ENCODE measurements around the gene CTNNA3. TPM values are rescaled to one million over a fixed set of nuclear protein-coding genes. Genes with fewer than 3 reads are reported as not detected.

Gene CTNNA3
- total and polyA plus RNA-seq, 2 donors (not counting 3 experiments of a cell fraction or from before 2014, with no cell fraction given), result not detected

DNA sequence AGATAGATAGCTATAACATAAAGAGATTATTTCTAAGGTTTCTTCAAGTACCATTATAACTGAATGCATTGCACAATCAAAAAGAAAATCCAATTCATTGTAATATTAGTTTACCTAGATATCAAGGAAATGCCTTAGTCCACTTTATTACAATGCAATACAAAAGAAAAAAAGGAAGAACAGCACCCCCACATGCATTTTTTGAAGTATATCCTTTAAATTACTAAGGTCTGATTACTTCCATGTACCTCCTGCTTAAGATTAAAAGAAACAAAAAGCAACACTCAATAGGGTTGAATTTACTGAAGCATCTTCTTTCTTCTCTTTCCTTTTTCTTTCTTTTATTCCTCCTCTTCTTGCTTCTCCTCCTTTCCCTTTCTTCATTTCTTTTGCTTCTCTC is 1743.9 kb downstream of the CTNNA3 start:
- no peak overlapping the region for H2AFZ ChIP-seq (ENCODE audit: low read depth, low read length)
- DNase-seq (ENCODE audit: low read depth, low spot score), result no peak
- dilution Hi-C loops (cut with MboI; ENCODE audit: extremely low pct_ligation_motif_present, low sequenced_read_pairs) (no loop called here), intact Hi-C loops (cut with micrococcal nuclease) (no loop called here)
- H3K9ac ChIP-seq (replicated peaks; ENCODE audit: extremely low read depth, insufficient read depth, low read length), result no peak overlapping the region
- TF ChIP-seq, protein P1, sequence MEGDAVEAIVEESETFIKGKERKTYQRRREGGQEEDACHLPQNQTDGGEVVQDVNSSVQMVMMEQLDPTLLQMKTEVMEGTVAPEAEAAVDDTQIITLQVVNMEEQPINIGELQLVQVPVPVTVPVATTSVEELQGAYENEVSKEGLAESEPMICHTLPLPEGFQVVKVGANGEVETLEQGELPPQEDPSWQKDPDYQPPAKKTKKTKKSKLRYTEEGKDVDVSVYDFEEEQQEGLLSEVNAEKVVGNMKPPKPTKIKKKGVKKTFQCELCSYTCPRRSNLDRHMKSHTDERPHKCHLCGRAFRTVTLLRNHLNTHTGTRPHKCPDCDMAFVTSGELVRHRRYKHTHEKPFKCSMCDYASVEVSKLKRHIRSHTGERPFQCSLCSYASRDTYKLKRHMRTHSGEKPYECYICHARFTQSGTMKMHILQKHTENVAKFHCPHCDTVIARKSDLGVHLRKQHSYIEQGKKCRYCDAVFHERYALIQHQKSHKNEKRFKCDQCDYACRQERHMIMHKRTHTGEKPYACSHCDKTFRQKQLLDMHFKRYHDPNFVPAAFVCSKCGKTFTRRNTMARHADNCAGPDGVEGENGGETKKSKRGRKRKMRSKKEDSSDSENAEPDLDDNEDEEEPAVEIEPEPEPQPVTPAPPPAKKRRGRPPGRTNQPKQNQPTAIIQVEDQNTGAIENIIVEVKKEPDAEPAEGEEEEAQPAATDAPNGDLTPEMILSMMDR (IDR thresholded peaks at IDR 0.05; ENCODE audit: extremely low read depth in 1 of 2, insufficient read depth in 1 of 2, low read depth in 1 of 2, low read length in 2 of 2), result no peak
- no peak for TF ChIP-seq FOS (IDR thresholded peaks at IDR 0.05; ENCODE audit: borderline replicate concordance, insufficient read depth, low read length)
- TF ChIP-seq, protein P2, sequence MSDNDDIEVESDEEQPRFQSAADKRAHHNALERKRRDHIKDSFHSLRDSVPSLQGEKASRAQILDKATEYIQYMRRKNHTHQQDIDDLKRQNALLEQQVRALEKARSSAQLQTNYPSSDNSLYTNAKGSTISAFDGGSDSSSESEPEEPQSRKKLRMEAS (IDR thresholded peaks at IDR 0.05; ENCODE audit: insufficient read depth, insufficient read length), result no peak
- TF ChIP-seq EZH2 (IDR thresholded peaks at IDR 0.05; ENCODE audit: borderline replicate concordance, low read depth, low read length, severe bottlenecking), result no peak
- no peaks in the 10 kb centered on the region for H3K9me1 ChIP-seq (replicated peaks; ENCODE audit: control insufficient read depth, extremely low read depth, insufficient read depth, low read length)
- no peaks in the 10 kb centered on the region for H3K4me1 ChIP-seq (ENCODE audit: control insufficient read depth, extremely low read depth, insufficient read depth, low read length)
- CTCF ChIA-PET, result no interaction called here
- no peak for FAIRE-seq
- no peaks in the 10 kb centered on the region for H3K79me2 ChIP-seq (ENCODE audit: control insufficient read depth, insufficient read depth, low read length)
- H3K27ac ChIP-seq (ENCODE audit: insufficient read depth, low read depth, low read length), result no peak overlapping the region
- H3K27me3 ChIP-seq (ENCODE audit: control insufficient read depth in 2 of 2, insufficient read depth in 2 of 2, low read length in 2 of 2), result no peaks in the 10 kb centered on the region
- POLR2A ChIA-PET, result no interaction called here
- BruUV-seq (replicated peaks), result no TSS peak
- H3K4me3 ChIP-seq (replicated peaks in 1 of 3; ENCODE audit: insufficient read depth in 1 of 3, low read depth in 1 of 3, low read length in 3 of 3), result no peak overlapping the region
- no peaks in the 10 kb centered on the region for H4K20me1 ChIP-seq (replicated peaks; ENCODE audit: control insufficient read depth, extremely low read depth, insufficient read depth, low read length)
- H3K4me2 ChIP-seq (ENCODE audit: insufficient read depth, low read length), result no peak overlapping the region
- no peaks in the 10 kb centered on the region for H3K36me3 ChIP-seq (ENCODE audit: control insufficient read depth in 2 of 2, extremely low read depth in 1 of 2, insufficient read depth in 2 of 2, low read length in 2 of 2)
- H3K9me3 ChIP-seq (replicated peaks; ENCODE audit: control insufficient read depth, insufficient read depth, low read length), result no peaks in the 10 kb centered on the region

DNA sequence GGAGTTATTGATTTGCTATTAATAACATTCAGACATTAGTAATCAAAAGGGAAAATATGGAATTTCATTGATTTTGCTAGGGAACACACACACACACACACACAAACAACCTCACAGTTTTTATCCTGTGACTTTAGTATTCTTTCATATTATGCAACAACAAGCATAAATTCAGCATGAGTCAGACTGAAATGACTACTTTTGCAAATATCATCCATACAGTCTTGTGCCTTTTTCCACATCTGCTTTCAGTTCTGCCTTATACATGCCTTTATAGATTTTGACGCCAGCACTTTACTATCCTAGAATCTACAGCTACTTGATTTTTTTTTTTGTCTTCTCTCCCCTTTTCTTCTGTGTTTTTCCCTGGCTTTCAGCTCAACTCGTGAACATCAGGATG is 1745.9 kb downstream of the CTNNA3 start:
- FAIRE-seq, result no peak

More for the DNA sequence above, 1745.9 kb downstream of the CTNNA3 start:
- no peaks in the 10 kb centered on the region for H4K20me1 ChIP-seq (replicated peaks; ENCODE audit: control insufficient read depth, extremely low read depth, insufficient read depth, low read length)
- DNase-seq (ENCODE audit: low read depth, low spot score), result no peak
- H3K36me3 ChIP-seq (ENCODE audit: control insufficient read depth in 2 of 2, extremely low read depth in 1 of 2, insufficient read depth in 2 of 2, low read length in 2 of 2), result no peaks in the 10 kb centered on the region
- H3K9me1 ChIP-seq (replicated peaks; ENCODE audit: control insufficient read depth, extremely low read depth, insufficient read depth, low read length), result no peaks in the 10 kb centered on the region
- H3K9me3 ChIP-seq (replicated peaks; ENCODE audit: control insufficient read depth, insufficient read depth, low read length), result no peaks in the 10 kb centered on the region
- no peak overlapping the region for H2AFZ ChIP-seq (ENCODE audit: low read depth, low read length)
- no peaks in the 10 kb centered on the region for H3K27me3 ChIP-seq (ENCODE audit: control insufficient read depth in 2 of 2, insufficient read depth in 2 of 2, low read length in 2 of 2)
- no peaks in the 10 kb centered on the region for H3K4me1 ChIP-seq (ENCODE audit: control insufficient read depth, extremely low read depth, insufficient read depth, low read length)
- TF ChIP-seq, protein P2 (IDR thresholded peaks at IDR 0.05; ENCODE audit: insufficient read depth, insufficient read length), result no peak
- no peak for TF ChIP-seq EZH2 (IDR thresholded peaks at IDR 0.05; ENCODE audit: borderline replicate concordance, low read depth, low read length, severe bottlenecking)
- no peak for TF ChIP-seq GATA2 (IDR thresholded peaks at IDR 0.05; ENCODE audit: insufficient read depth, insufficient read length, low read depth, low read length)
- no peak for TF ChIP-seq POLR2A (IDR thresholded peaks at IDR 0.05; ENCODE audit: low read depth, low read length)
- no peak for TF ChIP-seq MYC (IDR thresholded peaks at IDR 0.05; ENCODE audit: low read depth, low read length)
- TF ChIP-seq POLR2AphosphoS5 (IDR thresholded peaks at IDR 0.05; ENCODE audit: insufficient read depth, low read depth, low read length), result no peak
- no peak for TF ChIP-seq FOS (IDR thresholded peaks at IDR 0.05; ENCODE audit: borderline replicate concordance, insufficient read depth, low read length)
- no peak for TF ChIP-seq JUN (IDR thresholded peaks at IDR 0.05; ENCODE audit: borderline replicate concordance, insufficient read depth, insufficient read length, low read depth)
- TF ChIP-seq, protein P1 (IDR thresholded peaks at IDR 0.05; ENCODE audit: extremely low read depth in 1 of 2, insufficient read depth in 1 of 2, low read depth in 1 of 2, low read length in 2 of 2), result no peak
- no peak overlapping the region for H3K4me3 ChIP-seq (replicated peaks in 1 of 3; ENCODE audit: insufficient read depth in 1 of 3, low read depth in 1 of 3, low read length in 3 of 3)
- BruUV-seq (replicated peaks), result no TSS peak
- no peaks in the 10 kb centered on the region for H3K79me2 ChIP-seq (ENCODE audit: control insufficient read depth, insufficient read depth, low read length)
- H3K9ac ChIP-seq (replicated peaks; ENCODE audit: extremely low read depth, insufficient read depth, low read length), result no peak overlapping the region
- H3K27ac ChIP-seq (ENCODE audit: insufficient read depth, low read depth, low read length), result no peak overlapping the region
- ChIA-PET CTCF (no interaction called here), POLR2A (no interaction called here)
- H3K4me2 ChIP-seq (ENCODE audit: insufficient read depth, low read length), result no peak overlapping the region
- intact Hi-C loops (cut with micrococcal nuclease), result no loop called here
- dilution Hi-C loops (cut with MboI; ENCODE audit: extremely low pct_ligation_motif_present, low sequenced_read_pairs), result no loop called here
